ENCODE measurements around the gene FAM3A. TPM values are rescaled to one million over a fixed set of nuclear protein-coding genes. Genes with fewer than 3 reads are reported as not detected.

Gene FAM3A
- total RNA-seq, 1 experiment from 2014 or later = 25.0 TPM

- TF ChIP-seq ZNF232 (CRISPR knock-in tag; IDR thresholded peaks at IDR 0.05) (peak; percentile 78; the same call in 1 of the 2 replicates), FOXK1 (CRISPR knock-in tag; IDR thresholded peaks at IDR 0.05) (peak; percentile 77), ZNF671 (CRISPR knock-in tag; IDR thresholded peaks at IDR 0.05) (no peak), E2F4 (CRISPR knock-in tag; IDR thresholded peaks at IDR 0.05; ENCODE audit: borderline replicate concordance, low read depth) (peak; percentile 42; the same call in 1 of the 2 replicates), FOXJ3 (CRISPR knock-in tag; IDR thresholded peaks at IDR 0.05; ENCODE audit: borderline replicate concordance) (no peak), ZNF425 (CRISPR knock-in tag; conservative IDR thresholded peaks at IDR 0.05) (no peak), NR2C2 (CRISPR knock-in tag; IDR thresholded peaks at IDR 0.05) (no peak), CDX4 (CRISPR knock-in tag; IDR thresholded peaks at IDR 0.05; ENCODE audit: borderline replicate concordance) (no peak), TCF7 (CRISPR knock-in tag; IDR thresholded peaks at IDR 0.05; ENCODE audit: low read depth) (no peak), ZBTB21 (CRISPR knock-in tag; IDR thresholded peaks at IDR 0.05; ENCODE audit: borderline replicate concordance) (no peak; the same call in none of the 2 replicates), OVOL2 (CRISPR knock-in tag; IDR thresholded peaks at IDR 0.05; ENCODE audit: borderline replicate concordance) (no peak), EMX1 (CRISPR knock-in tag; IDR thresholded peaks at IDR 0.05) (no peak), NFE2L1 (CRISPR knock-in tag; IDR thresholded peaks at IDR 0.05) (peak; percentile 85; the same call in 1 of the 2 replicates), E2F1 (CRISPR knock-in tag; IDR thresholded peaks at IDR 0.05) (no peak), ZNF512 (CRISPR knock-in tag; IDR thresholded peaks at IDR 0.05; ENCODE audit: borderline replicate concordance) (no peak), RORB (CRISPR knock-in tag; IDR thresholded peaks at IDR 0.05) (no peak), AR (CRISPR knock-in tag; IDR thresholded peaks at IDR 0.05) (no peak), GABPB1 (CRISPR knock-in tag; IDR thresholded peaks at IDR 0.05) (no peak), STAT6 (CRISPR knock-in tag; conservative IDR thresholded peaks at IDR 0.05; ENCODE audit: low read depth) (no peak), PREB (CRISPR knock-in tag; IDR thresholded peaks at IDR 0.05; ENCODE audit: borderline replicate concordance) (no peak), ATF2 (CRISPR knock-in tag; IDR thresholded peaks at IDR 0.05; ENCODE audit: borderline replicate concordance, low read depth) (no peak), JAZF1 (CRISPR knock-in tag; IDR thresholded peaks at IDR 0.05) (no peak)
Observed at GRCh38 chrX:154478728-154479622, 37.1 kb downstream of the FAM3A start, which contains the start of gene LAGE3 (continued).
